ENCODE results near the gene ATP8B1.

The ATP8B1 gene

GRCh38 chr18:57674891-57675290, 128.2 kb downstream of the ATP8B1 start:
- H3K4me2 ChIP-seq (ENCODE audit: low read depth, low read length, poor library complexity, severe bottlenecking), result no peak overlapping the region
- H3K36me3 ChIP-seq (ENCODE audit: low read length), result 0 out of 2 replicates have a peak, but pooled peaks cover 8% of the 10 kb centered on the region
- TF ChIP-seq EZH2phosphoT487 (conservative IDR thresholded peaks at IDR 0.05; ENCODE audit: low read length), result no peak
- TF ChIP-seq, protein P1, sequence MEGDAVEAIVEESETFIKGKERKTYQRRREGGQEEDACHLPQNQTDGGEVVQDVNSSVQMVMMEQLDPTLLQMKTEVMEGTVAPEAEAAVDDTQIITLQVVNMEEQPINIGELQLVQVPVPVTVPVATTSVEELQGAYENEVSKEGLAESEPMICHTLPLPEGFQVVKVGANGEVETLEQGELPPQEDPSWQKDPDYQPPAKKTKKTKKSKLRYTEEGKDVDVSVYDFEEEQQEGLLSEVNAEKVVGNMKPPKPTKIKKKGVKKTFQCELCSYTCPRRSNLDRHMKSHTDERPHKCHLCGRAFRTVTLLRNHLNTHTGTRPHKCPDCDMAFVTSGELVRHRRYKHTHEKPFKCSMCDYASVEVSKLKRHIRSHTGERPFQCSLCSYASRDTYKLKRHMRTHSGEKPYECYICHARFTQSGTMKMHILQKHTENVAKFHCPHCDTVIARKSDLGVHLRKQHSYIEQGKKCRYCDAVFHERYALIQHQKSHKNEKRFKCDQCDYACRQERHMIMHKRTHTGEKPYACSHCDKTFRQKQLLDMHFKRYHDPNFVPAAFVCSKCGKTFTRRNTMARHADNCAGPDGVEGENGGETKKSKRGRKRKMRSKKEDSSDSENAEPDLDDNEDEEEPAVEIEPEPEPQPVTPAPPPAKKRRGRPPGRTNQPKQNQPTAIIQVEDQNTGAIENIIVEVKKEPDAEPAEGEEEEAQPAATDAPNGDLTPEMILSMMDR (IDR thresholded peaks at IDR 0.05; ENCODE audit: insufficient read depth, low read length, poor library complexity, severe bottlenecking), result no peak
- H3K9me3 ChIP-seq (ENCODE audit: insufficient read depth, low read length), result peaks cover 4% of the 10 kb centered on the region; the same call in 1 of the 2 replicates
- H3K79me2 ChIP-seq (ENCODE audit: insufficient read depth, low read length), result peaks cover 78% of the 10 kb centered on the region
- no peak overlapping the region for H3K27ac ChIP-seq (ENCODE audit: low read depth, low read length)
- no peaks in the 10 kb centered on the region for H4K20me1 ChIP-seq (ENCODE audit: low read depth, low read length)
- H2AFZ ChIP-seq (ENCODE audit: low read depth, low read length, severe bottlenecking), result no peak overlapping the region
- H3K9me2 ChIP-seq (replicated peaks; ENCODE audit: insufficient read depth, low read length), result no peaks in the 10 kb centered on the region
- H3F3A ChIP-seq (ENCODE audit: insufficient read depth), result no peaks in the 10 kb centered on the region
- no peak overlapping the region for H3K4me3 ChIP-seq (ENCODE audit: insufficient read depth, low read length, poor library complexity, severe bottlenecking)
- no peak overlapping the region for H3K9ac ChIP-seq (ENCODE audit: low read length)
- H3K27me3 ChIP-seq (ENCODE audit: low read length), result no peaks in the 10 kb centered on the region

DNA sequence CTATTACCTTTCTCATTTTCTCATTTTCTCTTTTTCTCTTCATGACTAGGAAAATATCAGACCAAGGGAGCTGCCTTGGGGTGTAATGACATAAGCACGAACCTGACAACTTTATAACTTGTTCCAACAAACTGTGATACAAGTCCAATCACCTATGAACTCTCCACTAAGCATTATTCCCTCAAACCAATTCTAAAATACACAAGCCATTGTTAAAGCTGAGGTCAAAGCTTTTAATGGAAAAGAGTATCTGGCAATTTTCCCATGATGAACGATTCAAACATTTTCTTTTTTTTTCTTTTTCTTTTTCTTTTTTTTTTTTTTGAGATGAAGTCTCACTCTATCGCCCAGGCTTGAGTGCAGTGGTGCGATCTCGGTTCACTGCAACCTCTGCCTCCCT, 133.1 kb downstream of the ATP8B1 start:
- H3K9ac ChIP-seq (ENCODE audit: low read length), result no peak overlapping the region
- no peak overlapping the region for H3K4me2 ChIP-seq (ENCODE audit: low read depth, low read length, poor library complexity, severe bottlenecking)
- H3K27me3 ChIP-seq (ENCODE audit: low read length), result no peaks in the 10 kb centered on the region
- peaks cover 4% of the 10 kb centered on the region; the same call in 1 of the 2 replicates for H3K9me3 ChIP-seq (ENCODE audit: insufficient read depth, low read length)
- no peak overlapping the region for H3K4me3 ChIP-seq (ENCODE audit: insufficient read depth, low read length, poor library complexity, severe bottlenecking)
- H2AFZ ChIP-seq (ENCODE audit: low read depth, low read length, severe bottlenecking), result no peak overlapping the region
- TF ChIP-seq, protein P1 (IDR thresholded peaks at IDR 0.05; ENCODE audit: insufficient read depth, low read length, poor library complexity, severe bottlenecking), result no peak
- no peak for TF ChIP-seq EZH2phosphoT487 (conservative IDR thresholded peaks at IDR 0.05; ENCODE audit: low read length)
- no peaks in the 10 kb centered on the region for H3K9me2 ChIP-seq (replicated peaks; ENCODE audit: insufficient read depth, low read length)
- no peaks in the 10 kb centered on the region for H3F3A ChIP-seq (ENCODE audit: insufficient read depth)
- H3K79me2 ChIP-seq (ENCODE audit: insufficient read depth, low read length), result peaks cover 91% of the 10 kb centered on the region
- H4K20me1 ChIP-seq (ENCODE audit: low read depth, low read length), result peaks cover 3% of the 10 kb centered on the region; the same call in 1 of the 2 replicates
- H3K27ac ChIP-seq (ENCODE audit: low read depth, low read length), result no peak overlapping the region
- 0 out of 2 replicates have a peak, but pooled peaks cover 8% of the 10 kb centered on the region for H3K36me3 ChIP-seq (ENCODE audit: low read length)

- Histone ChIP-seq H3F3A (ENCODE audit: insufficient read depth) (no peaks in the 10 kb centered on the region), H4K20me1 (ENCODE audit: low read depth, low read length) (peaks cover 7% of the 10 kb centered on the region; the same call in 1 of the 2 replicates), H3K4me2 (ENCODE audit: low read depth, low read length, poor library complexity, severe bottlenecking) (no peak overlapping the region), H3K36me3 (ENCODE audit: low read length) (0 out of 2 replicates have a peak, but pooled peaks cover 6% of the 10 kb centered on the region), H3K9ac (ENCODE audit: low read length) (no peak overlapping the region), H3K9me3 (ENCODE audit: insufficient read depth, low read length) (peaks cover 4% of the 10 kb centered on the region; the same call in 1 of the 2 replicates), H3K79me2 (ENCODE audit: insufficient read depth, low read length) (peaks cover 94% of the 10 kb centered on the region), H2AFZ (ENCODE audit: low read depth, low read length, severe bottlenecking) (no peak overlapping the region), H3K4me3 (ENCODE audit: insufficient read depth, low read length, poor library complexity, severe bottlenecking) (no peak overlapping the region), H3K9me2 (replicated peaks; ENCODE audit: insufficient read depth, low read length) (no peaks in the 10 kb centered on the region), H3K27me3 (ENCODE audit: low read length) (no peaks in the 10 kb centered on the region), H3K27ac (ENCODE audit: low read depth, low read length) (no peak overlapping the region)
- TF ChIP-seq, protein P1 (IDR thresholded peaks at IDR 0.05; ENCODE audit: insufficient read depth, low read length, poor library complexity, severe bottlenecking), result no peak
- no peak for TF ChIP-seq EZH2phosphoT487 (conservative IDR thresholded peaks at IDR 0.05; ENCODE audit: low read length)
Measured at GRCh38 chr18:57668021-57668420, 135.1 kb downstream of the ATP8B1 start.

Measured in SU-DHL-6 (cell line).